Islet precursor cell (in vitro differentiated cells): ENCODE data around the gene HOXD11.
A peak's percentile ranks its signal among the peaks of the same experiment; 100 is the strongest.

Experiments used
- DNase-seq: peaks from one replicate; pipeline ENCODE4 v3.0.0-alpha.2; 2018

The HOXD11 gene

GRCh38 chr2:176081837-176082524 is 25.1 kb upstream of the HOXD11 start:
- peak; percentile 77 for DNase-seq

GRCh38 chr2:176082525-176082823 is 24.6 kb upstream of the HOXD11 start:
- no peak for DNase-seq

GRCh38 chr2:176082824-176083751 is 24.0 kb upstream of the HOXD11 start:
- peak; percentile 64 for DNase-seq

- no peak for DNase-seq
Observed at GRCh38 chr2:176083796-176084261, 23.3 kb upstream of the HOXD11 start, which contains the start of gene EVX2. TSS of gene EVX2 (minus strand) at chr2:176083962. CDS start at chr2:176083776, 186 bp downstream.

- no peak for DNase-seq
Observed at GRCh38 chr2:176084611-176085119, 22.4 kb upstream of the HOXD11 start.

GRCh38 chr2:176085120-176085788 is 21.8 kb upstream of the HOXD11 start:
- DNase-seq = peak; percentile 67

GRCh38 chr2:176085861-176086771 is 21.0 kb upstream of the HOXD11 start:
- peak; percentile 81 for DNase-seq

- DNase-seq = no peak
Observed at GRCh38 chr2:176087330-176088047, 19.6 kb upstream of the HOXD11 start.

GRCh38 chr2:176088048-176088936 is 18.8 kb upstream of the HOXD11 start:
- DNase-seq = peak; percentile 80

GRCh38 chr2:176088937-176089842 is 17.9 kb upstream of the HOXD11 start:
- DNase-seq = peak; percentile 29

- peak; percentile 40 for DNase-seq
Observed at GRCh38 chr2:176089843-176090395, 17.2 kb upstream of the HOXD11 start.

GRCh38 chr2:176090862-176091261 is 16.2 kb upstream of the HOXD11 start:
- no peak for DNase-seq

- DNase-seq = peak; percentile 51
Observed at GRCh38 chr2:176091329-176092258, 15.5 kb upstream of the HOXD11 start.

GRCh38 chr2:176092270-176093144 is 14.6 kb upstream of the HOXD11 start, which contains the start of gene HOXD13:
TSS of gene HOXD13 (plus strand) at chr2:176092721. CDS start at chr2:176092891, 170 bp downstream.
- DNase-seq = peak; percentile 87

GRCh38 chr2:176093145-176093897 is 13.8 kb upstream of the HOXD11 start:
- DNase-seq = peak; percentile 70

GRCh38 chr2:176093898-176094249 is 13.2 kb upstream of the HOXD11 start:
- no peak for DNase-seq
